Fibroblast of gingiva (primary cell): ENCODE measurements around the gene KLHDC7A.
"Not testable (repeated sequence)": the region's sequence is repeated elsewhere in the genome, so short reads cannot be mapped to it uniquely, and the experiment has no call there.

Experiments
- DNase-seq: peaks from one replicate; pipeline ENCODE4 v3.0.0-alpha.2; 2011; ENCODE audit warnings: low read depth

KLHDC7A gene

GRCh38 chr1:18480315-18481189 lies at the start of gene KLHDC7A:
TSS of gene KLHDC7A (plus strand) at chr1:18480930. CDS start at chr1:18480982, 52 bp downstream.
- DNase-seq, result no peak

GRCh38 chr1:18434041-18434440 lies 46.7 kb upstream of the KLHDC7A start:
- DNase-seq, result no peak

GRCh38 chr1:18440385-18441226 lies 40.1 kb upstream of the KLHDC7A start:
- DNase-seq, result no peak

- DNase-seq, result no peak
These were observed 36.9 kb upstream of the KLHDC7A start for GRCh38 chr1:18443587-18444520.

GRCh38 chr1:18444563-18444962 lies 36.2 kb upstream of the KLHDC7A start:
- no peak for DNase-seq

- no peak for DNase-seq
These were observed 34.0 kb upstream of the KLHDC7A start for GRCh38 chr1:18446751-18447150.

- DNase-seq, result no peak
These were observed 33.1 kb upstream of the KLHDC7A start for GRCh38 chr1:18447509-18448220.

- DNase-seq, result no peak
These were observed 31.8 kb upstream of the KLHDC7A start for GRCh38 chr1:18448889-18449288.

- no peak for DNase-seq
These were observed 28.2 kb upstream of the KLHDC7A start for GRCh38 chr1:18452550-18452949.

- no peak for DNase-seq
These were observed 22.3 kb upstream of the KLHDC7A start for GRCh38 chr1:18458133-18459092.

- DNase-seq, result no peak
These were observed 19.1 kb upstream of the KLHDC7A start for GRCh38 chr1:18461656-18462055.

GRCh38 chr1:18462517-18462916 lies 18.2 kb upstream of the KLHDC7A start:
- not testable (repeated sequence) for DNase-seq

- DNase-seq, result no peak
These were observed 17.7 kb upstream of the KLHDC7A start for GRCh38 chr1:18463063-18463462.

GRCh38 chr1:18463984-18464664 lies 16.6 kb upstream of the KLHDC7A start:
- DNase-seq, result no peak

GRCh38 chr1:18464665-18465050 lies 16.1 kb upstream of the KLHDC7A start:
- no peak for DNase-seq

GRCh38 chr1:18466676-18467075 lies 14.1 kb upstream of the KLHDC7A start:
- no peak for DNase-seq

GRCh38 chr1:18468570-18468969 lies 12.2 kb upstream of the KLHDC7A start:
- no peak for DNase-seq

GRCh38 chr1:18469514-18469913 lies 11.2 kb upstream of the KLHDC7A start:
- DNase-seq, result no peak

GRCh38 chr1:18470671-18471355 lies 9.9 kb upstream of the KLHDC7A start:
- no peak for DNase-seq
